Caco-2 (cell line): ENCODE measurements around the gene GPR39. TPM values are rescaled to one million over a fixed set of nuclear protein-coding genes. Genes with fewer than 3 reads are reported as not detected.
A peak's percentile ranks its signal among the peaks of the same experiment; 100 is the strongest.

Experiments
- BruUV-seq: library from RNA; stranded (reverse); fragments of 400-500 nt; replicated peaks from 2 replicates; lab custom pipeline; 2021; lab: Mats Ljungman, UMichigan
- CTCF ChIA-PET: fragments of 300-600 bp; sonication (Branson Sonifier 250); formaldehyde crosslinking; loops from one replicate; lab custom pipeline; 2022; ENCODE audit warnings: antibody characterized with exemption; lab: Charles Lee
- POLR2A ChIA-PET: fragments of 300-600 bp; sonication (Branson Sonifier 250); formaldehyde crosslinking; loops from one replicate; lab custom pipeline; 2022; ENCODE audit warnings: antibody characterized with exemption; lab: Charles Lee
- DNase-seq, 2 experiments: peaks; one replicate each; pipeline versions ENCODE4 v3.0.0 to v3.0.0-alpha.2; 2020 to 2022
- H3K27me3 ChIP-seq: replicated peaks from 2 replicates; pipeline ENCODE4 v1.6.0; 2011; ENCODE audit warnings: low read length; ENCODE audit not compliant: control insufficient read depth, insufficient read depth
- H3K36me3 ChIP-seq: 2 replicates; pipeline ENCODE4 v1.5.1; 2011; ENCODE audit warnings: low read length; ENCODE audit not compliant: control insufficient read depth, insufficient read depth
- H3K4me1 ChIP-seq: fragments of 250-450 bp; sonication (Bioruptor Pico); 2 replicates; pipeline ENCODE4 v1.5.1; 2020; ENCODE audit warnings: mild to moderate bottlenecking
- H3K4me3 ChIP-seq: 2 replicates; pipeline ENCODE4 v1.5.1; 2011; ENCODE audit warnings: low read depth, mild to moderate bottlenecking, control low read depth, low read length
- H3K9me3 ChIP-seq: fragments of 250-450 bp; sonication (Bioruptor Pico); 2 replicates; pipeline ENCODE4 v1.5.1; 2020; ENCODE audit warnings: mild to moderate bottlenecking, moderate library complexity
- H3K27ac Mint-ChIP-seq: one replicate; pipeline ENCODE4 v1.8.0; 2022; ENCODE audit warnings: mixed read lengths; ENCODE audit not compliant: unreplicated experiment
- H3K27me3 Mint-ChIP-seq: one replicate; pipeline ENCODE4 v1.8.0; 2022; ENCODE audit warnings: mixed read lengths; ENCODE audit not compliant: insufficient read depth, unreplicated experiment
- H3K36me3 Mint-ChIP-seq: one replicate; pipeline ENCODE4 v1.8.0; 2022; ENCODE audit warnings: mild to moderate bottlenecking, mixed read lengths; ENCODE audit not compliant: insufficient read depth, unreplicated experiment
- H3K4me1 Mint-ChIP-seq: one replicate; pipeline ENCODE4 v1.8.0; 2022; ENCODE audit warnings: low read depth, mixed read lengths; ENCODE audit not compliant: unreplicated experiment
- H3K4me3 Mint-ChIP-seq: one replicate; pipeline ENCODE4 v1.8.0; 2022; ENCODE audit warnings: mild to moderate bottlenecking, moderate library complexity, mixed read lengths; ENCODE audit not compliant: unreplicated experiment
- H3K9me3 Mint-ChIP-seq: one replicate; pipeline ENCODE4 v1.8.0; 2022; ENCODE audit warnings: mixed read lengths; ENCODE audit not compliant: unreplicated experiment
- CTCF ChIP-seq, 2 experiments: fragments of 200-600 bp in 1 of 2; IDR thresholded peaks; 1 replicate in 1 of 2; 2 replicates in 1 of 2; pipeline versions ENCODE4 v1.5.1 to v1.8.0; 2011 to 2022; ENCODE audit warnings: antibody characterized with exemption in 1 of 2, control low read depth in 1 of 2, inconsistent platforms in 1 of 2, low read depth in 1 of 2, low read length in 1 of 2, mild to moderate bottlenecking in 1 of 2, moderate library complexity in 1 of 2; ENCODE audit not compliant: insufficient read depth in 1 of 2, severe bottlenecking in 1 of 2, unreplicated experiment in 1 of 2
- intact Hi-C: fragments of 100-400 bp; cut with micrococcal nuclease; formaldehyde crosslinking; loops from one replicate; pipeline ENCODE4 v1.10.0; 2022; ENCODE audit not compliant: unreplicated experiment
- total RNA-seq: library from RNA; stranded (reverse); gene quantifications from 2 replicates; pipeline ENCODE4 v1.2.3, GENCODE V29; 2022

The GPR39 gene
- total RNA-seq, 1 experiment from 2014 or later: 26.8 TPM

- BruUV-seq: no TSS peak
- ChIA-PET POLR2A (no interaction called here), CTCF (no interaction called here)
- peaks cover 80% of the 10 kb centered on the region for H3K4me1 ChIP-seq
- intact Hi-C loops: loop anchor here (5.0 to 10.0 kb wide), 4 partner anchors 122 to 925 kb away; partner anchors contain the start of genes LYPD1 and MZT2A
- no peak for DNase-seq
- no peaks in the 10 kb centered on the region for H3K9me3 ChIP-seq
- H3K36me3 ChIP-seq: no peaks in the 10 kb centered on the region
- peak overlapping the region; percentile 84 for H3K4me3 Mint-ChIP-seq
- H3K9me3 Mint-ChIP-seq: no peaks in the 10 kb centered on the region
- no peaks in the 10 kb centered on the region for H3K27me3 ChIP-seq
- peak overlapping the region; percentile 71 for H3K27ac Mint-ChIP-seq
- peaks cover 21% of the 10 kb centered on the region for H3K36me3 Mint-ChIP-seq
- H3K4me1 Mint-ChIP-seq: peaks cover 66% of the 10 kb centered on the region
- no peak overlapping the region for H3K4me3 ChIP-seq
- TF ChIP-seq CTCF (IDR thresholded peaks at IDR 0.05; ENCODE audit: insufficient read depth in 1 of 2, low read depth in 1 of 2, low read length in 1 of 2, severe bottlenecking in 1 of 2, unreplicated experiment in 1 of 2): no peak
- no peaks in the 10 kb centered on the region for H3K27me3 Mint-ChIP-seq
Observed at GRCh38 chr2:132419941-132420340, 3.3 kb downstream of the GPR39 start.

- intact Hi-C loops: loop anchor here (10.0 kb wide), 1 partner anchor 434 kb away; no protein-coding TSS in a partner anchor
- H3K4me1 Mint-ChIP-seq: peaks cover 66% of the 10 kb centered on the region
- ChIA-PET CTCF (interaction anchor here (0.6 kb wide), 1 partner anchor 21 kb away, joined by 4 read pairs; no protein-coding TSS in a partner anchor), POLR2A (no interaction called here)
- peaks cover 83% of the 10 kb centered on the region for H3K4me1 ChIP-seq
- H3K27ac Mint-ChIP-seq: no peak overlapping the region
- DNase-seq: no peak
- no peaks in the 10 kb centered on the region for H3K27me3 ChIP-seq
- no peaks in the 10 kb centered on the region for H3K9me3 Mint-ChIP-seq
- H3K36me3 ChIP-seq: no peaks in the 10 kb centered on the region
- H3K36me3 Mint-ChIP-seq: peaks cover 12% of the 10 kb centered on the region
- no peaks in the 10 kb centered on the region for H3K9me3 ChIP-seq
- no peaks in the 10 kb centered on the region for H3K27me3 Mint-ChIP-seq
- H3K4me3 Mint-ChIP-seq: no peak overlapping the region
- no peak overlapping the region for H3K4me3 ChIP-seq
- peak in 1 of 2 experiments; percentile 7 for TF ChIP-seq CTCF (IDR thresholded peaks at IDR 0.05; ENCODE audit: insufficient read depth in 1 of 2, low read depth in 1 of 2, low read length in 1 of 2, severe bottlenecking in 1 of 2, unreplicated experiment in 1 of 2)
- no TSS peak for BruUV-seq
Observed at GRCh38 chr2:132420816-132421805, 4.5 kb downstream of the GPR39 start.

GRCh38 chr2:132422736-132423135, 6.1 kb downstream of the GPR39 start:
- Mint-ChIP-seq H3K9me3 (no peaks in the 10 kb centered on the region), H3K4me1 (peaks cover 62% of the 10 kb centered on the region), H3K36me3 (peaks cover 6% of the 10 kb centered on the region), H3K27me3 (no peaks in the 10 kb centered on the region), H3K4me3 (no peak overlapping the region), H3K27ac (peak overlapping the region; percentile 83)
- no peak for TF ChIP-seq CTCF (IDR thresholded peaks at IDR 0.05; ENCODE audit: insufficient read depth in 1 of 2, low read depth in 1 of 2, low read length in 1 of 2, severe bottlenecking in 1 of 2, unreplicated experiment in 1 of 2)
- no peaks in the 10 kb centered on the region for H3K9me3 ChIP-seq
- CTCF ChIA-PET: no interaction called here
- peaks cover 78% of the 10 kb centered on the region for H3K4me1 ChIP-seq
- no peak overlapping the region for H3K4me3 ChIP-seq
- POLR2A ChIA-PET: no interaction called here
- intact Hi-C loops: loop anchor here (10.0 kb wide), 1 partner anchor 432 kb away; no protein-coding TSS in a partner anchor
- DNase-seq: no peak
- H3K27me3 ChIP-seq: no peaks in the 10 kb centered on the region
- BruUV-seq: no TSS peak
- no peaks in the 10 kb centered on the region for H3K36me3 ChIP-seq
